Esophagus muscularis mucosa (tissue), 4 donors: ENCODE data around the gene BGN.

Experiments used
- EP300 ChIP-seq: sonication (generic); formaldehyde crosslinking; IDR thresholded peaks from one replicate; pipeline ENCODE4 v1.6.1; 2017; ENCODE audit warnings: antibody characterized with exemption
- POLR2A ChIP-seq: fragments of 450-650 bp; IDR thresholded peaks from one replicate; pipeline ENCODE4 v1.6.1; 2017; ENCODE audit warnings: antibody characterized with exemption, moderate library complexity, mild to moderate bottlenecking, low read depth
- TF ChIP-seq, protein P1 (sequence below), 3 experiments: fragments of 200-600 bp in 2 of 3; fragments of 450-650 bp in 1 of 3; sonication (generic) in 2 of 3; IDR thresholded peaks; one replicate each; pipeline ENCODE4 v1.5.1; 2017 to 2019; ENCODE audit warnings: antibody characterized with exemption in 3 of 3, mild to moderate bottlenecking in 2 of 3, moderate library complexity in 1 of 3

DNA sequence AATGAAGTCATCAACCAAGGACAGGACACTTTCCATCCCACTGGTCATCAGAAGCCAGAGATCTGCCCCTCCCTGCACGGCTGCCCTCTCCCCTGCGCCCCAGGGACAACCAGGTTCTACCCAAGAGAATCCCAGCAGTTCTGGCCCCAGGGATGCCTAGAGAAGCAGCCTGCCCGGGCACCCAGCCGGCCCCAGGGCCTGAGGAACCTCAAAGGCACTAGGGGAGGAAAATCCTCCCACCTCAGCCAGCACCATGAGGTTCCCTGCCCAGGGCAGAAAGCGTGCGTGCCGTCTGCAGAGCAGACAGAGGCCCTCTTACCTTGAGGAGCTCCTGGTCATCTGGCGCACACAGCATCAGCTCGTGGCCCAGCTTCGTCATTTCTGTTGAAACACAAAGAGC, 32.5 kb upstream of the BGN start:
- TF ChIP-seq, protein P1, sequence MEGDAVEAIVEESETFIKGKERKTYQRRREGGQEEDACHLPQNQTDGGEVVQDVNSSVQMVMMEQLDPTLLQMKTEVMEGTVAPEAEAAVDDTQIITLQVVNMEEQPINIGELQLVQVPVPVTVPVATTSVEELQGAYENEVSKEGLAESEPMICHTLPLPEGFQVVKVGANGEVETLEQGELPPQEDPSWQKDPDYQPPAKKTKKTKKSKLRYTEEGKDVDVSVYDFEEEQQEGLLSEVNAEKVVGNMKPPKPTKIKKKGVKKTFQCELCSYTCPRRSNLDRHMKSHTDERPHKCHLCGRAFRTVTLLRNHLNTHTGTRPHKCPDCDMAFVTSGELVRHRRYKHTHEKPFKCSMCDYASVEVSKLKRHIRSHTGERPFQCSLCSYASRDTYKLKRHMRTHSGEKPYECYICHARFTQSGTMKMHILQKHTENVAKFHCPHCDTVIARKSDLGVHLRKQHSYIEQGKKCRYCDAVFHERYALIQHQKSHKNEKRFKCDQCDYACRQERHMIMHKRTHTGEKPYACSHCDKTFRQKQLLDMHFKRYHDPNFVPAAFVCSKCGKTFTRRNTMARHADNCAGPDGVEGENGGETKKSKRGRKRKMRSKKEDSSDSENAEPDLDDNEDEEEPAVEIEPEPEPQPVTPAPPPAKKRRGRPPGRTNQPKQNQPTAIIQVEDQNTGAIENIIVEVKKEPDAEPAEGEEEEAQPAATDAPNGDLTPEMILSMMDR (IDR thresholded peaks at IDR 0.05) = no peak
- TF ChIP-seq POLR2A = no peak
- TF ChIP-seq EP300 = no peak
